ENCODE results near the gene SERPINB6. TPM values are rescaled to one million over a fixed set of nuclear protein-coding genes. Genes with fewer than 3 reads are reported as not detected.
A peak's percentile ranks its signal among the peaks of the same experiment; 100 is the strongest.

Gene SERPINB6
- total RNA-seq, 1 experiment from 2014 or later, result 39.0 TPM

- no peak overlapping the region for H4K91ac ChIP-seq (ENCODE audit: insufficient read length, low read depth, low read length)
- no peaks in the 10 kb centered on the region for H3K9me3 ChIP-seq (ENCODE audit: control insufficient read depth, low read depth, low read length)
- H3T11ph ChIP-seq (ENCODE audit: low read length), result no peak overlapping the region
- no peak overlapping the region for H2BK5ac ChIP-seq (ENCODE audit: insufficient read length, low read length)
- H3K23ac ChIP-seq (ENCODE audit: insufficient read length, low read depth, low read length), result no peak overlapping the region
- Mint-ChIP-seq H3K4me3 (no peak overlapping the region), H3K27me3 (ENCODE audit: low read depth) (peaks cover 2% of the 10 kb centered on the region; the same call in 1 of the 2 replicates), H3K36me3 (ENCODE audit: insufficient read depth in 1 of 3, low read depth in 3 of 3) (no peaks in the 10 kb centered on the region; a peak in 1 of 7 replicates), H3K9me3 (no peaks in the 10 kb centered on the region), H3K27ac (peak overlapping the region in 1 of 3 experiments; percentile 10; a peak in 2 of 7 replicates), H3K4me1 (peaks cover 56 to 65% of the 10 kb centered on the region in 2 experiments)
- H3K9ac ChIP-seq (ENCODE audit: extremely low read depth, insufficient read length, low read length), result no peak overlapping the region
- TF ChIP-seq, protein P1, sequence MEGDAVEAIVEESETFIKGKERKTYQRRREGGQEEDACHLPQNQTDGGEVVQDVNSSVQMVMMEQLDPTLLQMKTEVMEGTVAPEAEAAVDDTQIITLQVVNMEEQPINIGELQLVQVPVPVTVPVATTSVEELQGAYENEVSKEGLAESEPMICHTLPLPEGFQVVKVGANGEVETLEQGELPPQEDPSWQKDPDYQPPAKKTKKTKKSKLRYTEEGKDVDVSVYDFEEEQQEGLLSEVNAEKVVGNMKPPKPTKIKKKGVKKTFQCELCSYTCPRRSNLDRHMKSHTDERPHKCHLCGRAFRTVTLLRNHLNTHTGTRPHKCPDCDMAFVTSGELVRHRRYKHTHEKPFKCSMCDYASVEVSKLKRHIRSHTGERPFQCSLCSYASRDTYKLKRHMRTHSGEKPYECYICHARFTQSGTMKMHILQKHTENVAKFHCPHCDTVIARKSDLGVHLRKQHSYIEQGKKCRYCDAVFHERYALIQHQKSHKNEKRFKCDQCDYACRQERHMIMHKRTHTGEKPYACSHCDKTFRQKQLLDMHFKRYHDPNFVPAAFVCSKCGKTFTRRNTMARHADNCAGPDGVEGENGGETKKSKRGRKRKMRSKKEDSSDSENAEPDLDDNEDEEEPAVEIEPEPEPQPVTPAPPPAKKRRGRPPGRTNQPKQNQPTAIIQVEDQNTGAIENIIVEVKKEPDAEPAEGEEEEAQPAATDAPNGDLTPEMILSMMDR (conservative IDR thresholded peaks at IDR 0.05), result no peak
- H3K18ac ChIP-seq (ENCODE audit: insufficient read length, low read depth, low read length), result no peak overlapping the region
- no peak overlapping the region for H2BK15ac ChIP-seq (ENCODE audit: low read depth, low read length)
- no peak overlapping the region for H2AFZ ChIP-seq (ENCODE audit: low read length)
- H2BK12ac ChIP-seq (ENCODE audit: insufficient read length, low read depth, low read length), result no peak overlapping the region
- no peak overlapping the region for H3K4ac ChIP-seq (ENCODE audit: low read depth, low read length)
- H4K5ac ChIP-seq (ENCODE audit: insufficient read length, low read depth, low read length), result no peak overlapping the region
- no peaks in the 10 kb centered on the region for H3K79me1 ChIP-seq (ENCODE audit: insufficient read depth, low read depth, low read length, poor library complexity, severe bottlenecking)
- no peak overlapping the region for H3K14ac ChIP-seq (ENCODE audit: insufficient read depth, low read length)
- no peaks in the 10 kb centered on the region for H3K79me2 ChIP-seq (ENCODE audit: insufficient read depth, low read length)
- no peaks in the 10 kb centered on the region for H3K27me3 ChIP-seq (ENCODE audit: insufficient read depth, low read length)
- no peaks in the 10 kb centered on the region for H4K20me1 ChIP-seq (ENCODE audit: control insufficient read depth, insufficient read depth, insufficient read length)
- no CpG with 5 or more reads among the region's 9 CpGs for WGBS (ENCODE audit: extremely low coverage, insufficient read length, low lambda C conversion rate)
- H2BK120ac ChIP-seq (ENCODE audit: low read depth, low read length, poor library complexity, severe bottlenecking), result no peak overlapping the region
- H3K4me1 ChIP-seq (ENCODE audit: insufficient read depth, low read length), result peaks cover 14% of the 10 kb centered on the region; the same call in 1 of the 2 replicates
- no peak overlapping the region for H3K4me2 ChIP-seq (ENCODE audit: insufficient read depth, insufficient read length, low read length)
- DNase-seq, result peak; percentile 56
- no peaks in the 10 kb centered on the region for H3K23me2 ChIP-seq (ENCODE audit: insufficient read length, low read depth, low read length, poor library complexity, severe bottlenecking)
- H2BK20ac ChIP-seq (ENCODE audit: low read depth, low read length, poor library complexity, severe bottlenecking), result no peak overlapping the region
- no peak overlapping the region for H4K8ac ChIP-seq (replicated peaks; ENCODE audit: insufficient read length, low read depth, low read length)
- no peak overlapping the region for H3K27ac ChIP-seq (ENCODE audit: insufficient read length, low read depth, low read length)
- no peak overlapping the region for H2AK5ac ChIP-seq (ENCODE audit: insufficient read length, low read length)
- H3K56ac ChIP-seq (ENCODE audit: insufficient read length, low read depth, low read length), result no peak overlapping the region
These were observed 9.4 kb downstream of the SERPINB6 start for GRCh38 chr6:2962004-2962403.

Data from H9 (cell line).